MM.1S (cell line): ENCODE results near the gene ZNF41.

Experiments
- DNase-seq: peaks from one replicate; pipeline ENCODE4 v3.0.0-alpha.2; 2015
- H2AFZ ChIP-seq: fragments of 300-600 bp; sonication (generic); 2 replicates; pipeline ENCODE4 v1.6.0; 2016; ENCODE audit warnings: antibody characterized with exemption, low read length
- H3F3A ChIP-seq: fragments of 300-600 bp; sonication (generic); 2 replicates; pipeline ENCODE4 v1.6.1; 2016; ENCODE audit warnings: mild to moderate bottlenecking, antibody characterized with exemption, low read length, moderate library complexity, mixed read lengths; ENCODE audit not compliant: insufficient read depth
- H3K27ac ChIP-seq: fragments of 300-600 bp; sonication (generic); 2 replicates; pipeline ENCODE4 v1.5.1; 2016; ENCODE audit warnings: mild to moderate bottlenecking, low read length
- H3K27me3 ChIP-seq: fragments of 300-600 bp; sonication (generic); replicated peaks from 2 replicates; pipeline ENCODE4 v1.6.0; 2016; ENCODE audit warnings: low read length; ENCODE audit not compliant: insufficient read depth
- H3K36me3 ChIP-seq: fragments of 300-600 bp; sonication (generic); replicated peaks from 2 replicates; pipeline ENCODE4 v1.6.1; 2016; ENCODE audit warnings: mild to moderate bottlenecking, low read length, mixed read lengths; ENCODE audit not compliant: insufficient read depth
- H3K4me1 ChIP-seq: fragments of 300-600 bp; sonication (generic); 2 replicates; pipeline ENCODE4 v1.6.1; 2016; ENCODE audit warnings: low read length, mixed read lengths
- H3K4me2 ChIP-seq: fragments of 300-600 bp; sonication (generic); 2 replicates; pipeline ENCODE4 v1.6.0; 2016; ENCODE audit warnings: low read depth, low read length
- H3K4me3 ChIP-seq: fragments of 300-600 bp; sonication (generic); 2 replicates; pipeline ENCODE4 v1.5.1; 2016; ENCODE audit warnings: low read length, mixed read lengths
- H3K79me2 ChIP-seq: fragments of 300-600 bp; sonication (generic); 2 replicates; pipeline ENCODE4 v1.6.1; 2016; ENCODE audit warnings: mixed run types, low read length, mixed read lengths
- H3K9ac ChIP-seq: fragments of 300-600 bp; sonication (generic); 2 replicates; pipeline ENCODE4 v1.6.1; 2016; ENCODE audit warnings: low read length, mixed read lengths
- H3K9me2 ChIP-seq: fragments of 300-600 bp; sonication (generic); replicated peaks from 2 replicates; pipeline ENCODE4 v1.6.1; 2016; ENCODE audit warnings: mild to moderate bottlenecking, low read length, mixed read lengths; ENCODE audit not compliant: insufficient read depth
- H3K9me3 ChIP-seq: fragments of 300-600 bp; sonication (generic); replicated peaks from 2 replicates; pipeline ENCODE4 v1.6.1; 2016; ENCODE audit warnings: mild to moderate bottlenecking, low read length, mixed read lengths; ENCODE audit not compliant: insufficient read depth
- H4K20me1 ChIP-seq: fragments of 300-600 bp; sonication (generic); 2 replicates; pipeline ENCODE4 v1.6.1; 2016; ENCODE audit warnings: mild to moderate bottlenecking, low read length, moderate library complexity, mixed read lengths; ENCODE audit not compliant: insufficient read depth
- EZH2 ChIP-seq: fragments of 300-600 bp; sonication (generic); optimal IDR thresholded peaks from 2 replicates; pipeline ENCODE3; 2017; ENCODE audit warnings: low read depth, mild to moderate bottlenecking, antibody characterized with exemption, low read length, mixed read lengths
- EZH2phosphoT487 ChIP-seq: fragments of 300-600 bp; sonication (generic); IDR thresholded peaks from 2 replicates; pipeline ENCODE4 v1.6.1; 2018; ENCODE audit warnings: antibody characterized with exemption, low read length
- TF ChIP-seq, protein P1 (sequence below): fragments of 300-600 bp; sonication (generic); IDR thresholded peaks from 2 replicates; pipeline ENCODE4 v1.5.1; 2016; ENCODE audit warnings: antibody characterized with exemption, low read length, mixed read lengths

ZNF41 gene

DNA sequence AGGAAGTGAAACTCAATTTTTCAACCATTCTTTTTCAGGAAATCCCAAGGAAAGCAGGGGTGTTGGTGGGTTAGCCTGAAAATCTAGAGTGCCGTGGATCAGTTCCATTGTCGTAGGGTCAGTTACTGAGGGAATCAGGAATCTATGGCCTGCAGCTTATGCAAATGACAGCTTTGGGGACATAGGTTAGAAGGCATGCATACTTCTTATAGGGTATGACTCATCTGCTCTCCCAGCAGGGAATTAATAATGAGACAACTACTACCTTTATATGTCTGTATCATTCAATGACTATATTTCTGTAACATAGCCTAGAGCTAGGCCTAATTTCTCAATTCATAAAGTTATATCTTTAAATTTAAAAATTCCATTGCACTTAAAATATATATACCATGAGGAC lies 36.6 kb downstream of the ZNF41 start:
- H3K4me1 ChIP-seq, result no peaks in the 10 kb centered on the region
- H3K4me2 ChIP-seq, result no peak overlapping the region
- H3K4me3 ChIP-seq, result no peak overlapping the region
- H3K9me3 ChIP-seq, result no peaks in the 10 kb centered on the region
- no peaks in the 10 kb centered on the region for H3K27me3 ChIP-seq
- H3K9me2 ChIP-seq, result no peaks in the 10 kb centered on the region
- TF ChIP-seq EZH2, result no peak
- TF ChIP-seq, protein P1, sequence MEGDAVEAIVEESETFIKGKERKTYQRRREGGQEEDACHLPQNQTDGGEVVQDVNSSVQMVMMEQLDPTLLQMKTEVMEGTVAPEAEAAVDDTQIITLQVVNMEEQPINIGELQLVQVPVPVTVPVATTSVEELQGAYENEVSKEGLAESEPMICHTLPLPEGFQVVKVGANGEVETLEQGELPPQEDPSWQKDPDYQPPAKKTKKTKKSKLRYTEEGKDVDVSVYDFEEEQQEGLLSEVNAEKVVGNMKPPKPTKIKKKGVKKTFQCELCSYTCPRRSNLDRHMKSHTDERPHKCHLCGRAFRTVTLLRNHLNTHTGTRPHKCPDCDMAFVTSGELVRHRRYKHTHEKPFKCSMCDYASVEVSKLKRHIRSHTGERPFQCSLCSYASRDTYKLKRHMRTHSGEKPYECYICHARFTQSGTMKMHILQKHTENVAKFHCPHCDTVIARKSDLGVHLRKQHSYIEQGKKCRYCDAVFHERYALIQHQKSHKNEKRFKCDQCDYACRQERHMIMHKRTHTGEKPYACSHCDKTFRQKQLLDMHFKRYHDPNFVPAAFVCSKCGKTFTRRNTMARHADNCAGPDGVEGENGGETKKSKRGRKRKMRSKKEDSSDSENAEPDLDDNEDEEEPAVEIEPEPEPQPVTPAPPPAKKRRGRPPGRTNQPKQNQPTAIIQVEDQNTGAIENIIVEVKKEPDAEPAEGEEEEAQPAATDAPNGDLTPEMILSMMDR, result no peak
- H3K27ac ChIP-seq, result no peak overlapping the region
- no peaks in the 10 kb centered on the region for H4K20me1 ChIP-seq
- no peak for DNase-seq
- H3K36me3 ChIP-seq, result no peaks in the 10 kb centered on the region; the same call in 1 of the 2 replicates
- H3K79me2 ChIP-seq, result no peaks in the 10 kb centered on the region
- no peak overlapping the region for H3K9ac ChIP-seq
- H3F3A ChIP-seq, result no peaks in the 10 kb centered on the region
- H2AFZ ChIP-seq, result no peak overlapping the region

DNA sequence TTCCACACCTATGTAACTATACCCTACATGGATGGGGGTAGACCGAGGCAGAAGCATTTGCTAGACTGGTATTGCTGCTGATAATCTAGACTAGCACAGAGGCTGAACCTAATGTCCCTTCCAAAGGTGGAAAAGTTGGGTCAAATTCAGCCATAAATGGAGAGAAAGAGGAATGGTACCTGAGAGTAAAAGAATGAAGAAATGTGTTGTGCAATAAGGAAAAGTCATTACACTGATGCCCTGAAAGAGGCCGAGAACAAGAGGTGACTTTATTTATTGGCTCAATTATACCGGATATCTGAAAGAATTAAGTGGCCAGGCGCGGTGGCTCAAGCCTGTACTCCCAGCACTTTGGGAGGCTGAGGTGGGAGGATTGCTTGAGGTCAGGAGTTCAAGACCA lies 52.1 kb downstream of the ZNF41 start:
- H3K4me1 ChIP-seq, result no peaks in the 10 kb centered on the region
- no peaks in the 10 kb centered on the region for H3K36me3 ChIP-seq
- no peaks in the 10 kb centered on the region for H3K79me2 ChIP-seq
- H3K4me3 ChIP-seq, result no peak overlapping the region
- H3K9me3 ChIP-seq, result no peaks in the 10 kb centered on the region
- no peak overlapping the region for H3K4me2 ChIP-seq
- no peaks in the 10 kb centered on the region for H3F3A ChIP-seq
- H3K9me2 ChIP-seq, result no peaks in the 10 kb centered on the region
- DNase-seq, result no peak
- no peak overlapping the region for H3K27ac ChIP-seq
- H4K20me1 ChIP-seq, result no peaks in the 10 kb centered on the region
- no peak overlapping the region for H3K9ac ChIP-seq
- TF ChIP-seq, protein P1, result no peak
- no peak for TF ChIP-seq EZH2phosphoT487
- no peak for TF ChIP-seq EZH2
- no peaks in the 10 kb centered on the region for H3K27me3 ChIP-seq
- no peak overlapping the region for H2AFZ ChIP-seq

DNA sequence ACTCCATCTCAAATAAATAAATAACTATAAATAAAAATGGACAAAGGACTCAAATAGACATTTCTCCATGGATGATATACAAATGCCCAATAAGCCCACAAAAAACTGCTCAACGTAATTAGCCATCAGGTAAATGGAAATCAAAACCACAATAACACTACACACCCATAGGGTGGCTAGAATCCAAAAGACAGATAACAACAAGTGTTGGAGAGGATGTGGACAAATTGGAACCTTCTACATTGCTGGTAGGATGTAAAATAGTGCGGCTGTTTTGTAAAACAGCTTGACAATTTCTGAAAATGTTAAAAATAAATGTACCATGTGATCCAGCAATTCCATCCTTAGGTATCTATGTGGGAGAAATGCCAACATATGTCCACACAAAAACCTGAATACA lies 60.6 kb downstream of the ZNF41 start:
- Histone ChIP-seq H3K4me1 (no peaks in the 10 kb centered on the region), H3K9me2 (no peaks in the 10 kb centered on the region), H3K36me3 (no peaks in the 10 kb centered on the region), H3F3A (no peaks in the 10 kb centered on the region), H3K4me2 (no peak overlapping the region), H3K9me3 (no peaks in the 10 kb centered on the region), H3K4me3 (no peak overlapping the region), H3K79me2 (no peaks in the 10 kb centered on the region), H2AFZ (no peak overlapping the region), H3K27ac (no peak overlapping the region), H3K27me3 (no peaks in the 10 kb centered on the region), H4K20me1 (no peaks in the 10 kb centered on the region), H3K9ac (no peak overlapping the region)
- TF ChIP-seq EZH2, result no peak
- TF ChIP-seq, protein P1, result no peak
- TF ChIP-seq EZH2phosphoT487, result no peak
- DNase-seq, result no peak
